ENCODE data around the gene APOBEC3G.

The APOBEC3G gene

DNA sequence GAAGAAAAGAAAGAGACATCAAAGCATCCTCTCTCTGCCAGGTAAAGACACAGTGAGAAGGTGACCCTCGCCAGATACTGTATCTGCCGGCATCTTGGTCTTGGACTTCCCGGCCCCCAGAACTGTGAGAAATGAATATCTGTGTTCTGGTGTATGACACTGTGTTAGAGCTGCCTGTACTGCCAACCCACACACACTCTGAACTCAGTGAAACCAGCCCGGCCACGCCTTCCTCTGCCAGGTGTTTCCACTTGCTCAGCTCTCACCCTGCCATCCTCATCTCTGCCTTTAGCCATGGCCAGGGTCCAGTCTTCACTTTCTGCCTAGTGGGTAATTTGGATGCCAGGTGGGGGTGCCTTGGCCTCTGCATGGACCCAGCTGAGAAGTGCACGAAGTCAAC is 51.4 kb downstream of the APOBEC3G start:
- DNase-seq = no peak

GRCh38 chr22:39129081-39129480 is 52.0 kb downstream of the APOBEC3G start:
- no peak for DNase-seq

- DNase-seq = no peak
Observed at GRCh38 chr22:39129746-39130145, 52.7 kb downstream of the APOBEC3G start.

DNA sequence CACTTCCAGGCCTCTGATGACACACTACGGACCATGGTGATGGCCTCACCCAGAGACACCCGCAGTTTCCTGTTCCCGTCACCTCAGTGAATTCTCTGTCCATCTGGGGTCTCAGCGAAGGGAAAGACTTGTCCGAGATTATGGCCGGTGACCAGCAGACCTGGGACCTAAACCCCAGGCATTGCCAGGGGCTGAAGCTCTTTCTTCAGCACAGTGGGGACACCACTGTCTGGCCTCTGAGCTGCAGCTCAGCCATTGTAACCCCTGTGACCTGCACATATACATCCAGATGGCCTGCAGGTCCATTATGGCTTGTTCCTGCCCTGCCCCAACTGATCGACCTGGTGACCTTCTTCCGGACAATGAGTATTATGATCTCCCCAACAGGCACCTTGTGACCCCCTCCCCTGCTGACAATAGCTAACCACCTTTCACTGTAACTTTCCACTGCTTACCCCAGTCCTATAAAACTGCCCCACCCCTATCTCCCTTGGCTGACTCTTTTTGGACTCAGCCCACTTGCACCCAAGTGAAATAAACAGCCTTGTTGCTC is 53.2 kb downstream of the APOBEC3G start:
- DNase-seq = no peak

DNA sequence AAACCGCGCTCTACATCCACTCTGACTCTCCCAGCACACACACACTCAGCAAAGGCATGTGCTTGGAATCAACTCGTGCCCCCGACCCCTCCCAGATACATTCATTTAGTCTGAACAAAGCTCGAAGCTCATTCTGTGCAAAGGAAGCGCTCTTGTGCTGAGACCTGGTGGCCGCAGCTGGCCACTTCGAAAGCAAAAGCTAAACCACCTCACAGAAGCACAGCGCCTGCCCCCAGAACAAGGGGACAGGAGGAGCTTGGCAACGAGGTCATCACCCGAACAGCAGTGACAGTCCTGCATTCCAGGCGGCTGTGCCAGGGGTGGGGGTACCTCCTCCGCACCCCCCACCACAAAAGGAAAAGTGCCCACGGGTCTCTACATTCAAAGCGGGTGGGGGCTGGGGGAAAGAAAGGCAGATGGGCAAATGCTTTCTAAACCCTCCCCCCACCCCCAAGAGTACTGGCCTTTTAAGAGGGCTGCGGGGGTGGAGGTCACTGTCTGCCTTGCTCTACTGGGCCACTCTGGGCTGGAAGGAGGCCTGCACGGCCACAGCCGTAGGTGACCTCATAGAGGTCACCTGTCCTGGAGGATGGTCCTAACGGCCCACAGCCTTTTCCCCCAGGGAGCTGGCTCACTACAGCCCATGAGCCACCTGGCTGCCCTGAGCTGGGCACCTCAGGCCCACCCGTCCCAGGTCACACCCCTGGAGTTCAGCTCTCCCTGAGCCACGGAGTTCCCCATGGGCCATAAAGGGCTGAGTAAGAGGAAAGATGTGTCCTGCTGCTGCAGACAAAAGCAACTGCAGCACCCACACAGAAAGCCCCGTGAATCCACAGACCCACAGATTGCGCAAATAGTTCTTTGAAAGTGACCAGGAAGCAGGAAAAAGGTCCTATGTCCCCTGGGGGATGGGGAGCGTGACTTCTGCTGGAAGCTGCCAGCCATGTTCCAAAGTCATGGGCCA is 54.1 kb downstream of the APOBEC3G start:
- no peak for DNase-seq

DNA sequence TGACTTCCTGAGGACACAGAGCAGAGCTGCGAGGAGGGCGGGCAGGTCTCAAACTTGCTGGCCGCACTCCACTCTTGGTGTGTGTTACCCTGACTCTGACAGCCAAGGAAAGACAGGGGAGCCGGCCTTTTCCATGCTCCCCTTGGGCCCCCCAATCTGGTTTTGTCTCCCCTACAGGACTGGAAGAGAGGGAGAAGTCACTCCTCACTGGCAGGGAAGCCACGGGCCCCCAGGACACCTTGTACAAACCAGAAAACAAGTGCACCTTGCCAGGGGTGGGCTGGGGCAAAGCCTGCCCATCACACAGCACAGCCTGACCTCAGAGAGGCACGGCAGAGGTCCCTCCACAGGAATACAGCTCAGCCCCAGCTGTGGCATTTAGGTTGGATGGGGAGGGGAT is 55.2 kb downstream of the APOBEC3G start:
- no peak for DNase-seq

- no peak for DNase-seq
Observed at GRCh38 chr22:39132871-39133524, 55.9 kb downstream of the APOBEC3G start.

GRCh38 chr22:39133871-39134270 is 56.8 kb downstream of the APOBEC3G start:
- no peak for DNase-seq

GRCh38 chr22:39134366-39135091 is 57.5 kb downstream of the APOBEC3G start:
- DNase-seq = no peak

GRCh38 chr22:39135092-39135896 is 58.2 kb downstream of the APOBEC3G start:
- DNase-seq = no peak

- no peak for DNase-seq
Observed at GRCh38 chr22:39136317-39136716, 59.2 kb downstream of the APOBEC3G start.
